ENCODE results near the gene GSTM2. TPM values are rescaled to one million over a fixed set of nuclear protein-coding genes. Genes with fewer than 3 reads are reported as not detected.
A peak's percentile ranks its signal among the peaks of the same experiment; 100 is the strongest.

GSTM2 gene
- total and polyA plus RNA-seq, 12 donors = 17.2 to 495 (median 63.4) TPM

GRCh38 chr1:109635862-109636200 is 32.0 kb upstream of the GSTM2 start:
- intact Hi-C loops (cut with DNase I) = no loop called here
- Histone ChIP-seq H3K9me3 (replicated peaks in 1 of 3) (no peaks in the 10 kb centered on the region), H3K27ac (peak overlapping the region in 2 of 5 donors; percentile 39 to 56), H3K4me3 (no peak overlapping the region), H3K27me3 (no peaks in the 10 kb centered on the region), H3K36me3 (replicated peaks in 1 of 2) (peaks cover 0 to 7% of the 10 kb centered on the region in 2 donors), H3K4me1 (replicated peaks in 1 of 2) (peaks cover 0 to 11% of the 10 kb centered on the region in 2 donors)
- DNase-seq = peak in 2 of 7 donors; percentile 11 to 18
- WGBS, 4 donors = 72 to 88% (median 84%) methylated on average over 2 of the region's 2 CpGs
- TF ChIP-seq CTCF (IDR thresholded peaks at IDR 0.05) (no peak), POLR2A (IDR thresholded peaks at IDR 0.05) (no peak)

- DNase-seq = peak in 5 of 7 donors; percentile 20 to 78 (median 46)
- H3K4me3 ChIP-seq = no peak overlapping the region
- H3K9me3 ChIP-seq (replicated peaks in 1 of 3) = no peaks in the 10 kb centered on the region
- TF ChIP-seq CTCF (IDR thresholded peaks at IDR 0.05) (no peak), POLR2A (IDR thresholded peaks at IDR 0.05) (no peak)
- 40 to 43% (median 41%) methylated on average over 6 to 9 of the region's 9 CpGs for WGBS, 4 donors
- intact Hi-C loops (cut with DNase I) = no loop called here
- H3K27me3 ChIP-seq = no peaks in the 10 kb centered on the region
- H3K4me1 ChIP-seq (replicated peaks in 1 of 2) = peaks cover 0 to 11% of the 10 kb centered on the region in 2 donors
- H3K36me3 ChIP-seq (replicated peaks in 1 of 2) = peaks cover 0 to 1% of the 10 kb centered on the region in 2 donors
- H3K27ac ChIP-seq = peak overlapping the region in 2 of 5 donors; percentile 39 to 56
Measured at GRCh38 chr1:109636201-109636952, 31.5 kb upstream of the GSTM2 start.

GRCh38 chr1:109637446-109637845 is 30.4 kb upstream of the GSTM2 start:
- H3K4me1 ChIP-seq (replicated peaks in 1 of 2) = peaks cover 0 to 11% of the 10 kb centered on the region in 2 donors
- intact Hi-C loops (cut with DNase I) = no loop called here
- H3K27me3 ChIP-seq = no peaks in the 10 kb centered on the region
- no peak overlapping the region for H3K4me3 ChIP-seq
- TF ChIP-seq POLR2A (IDR thresholded peaks at IDR 0.05) = no peak
- TF ChIP-seq CTCF (IDR thresholded peaks at IDR 0.05) = no peak
- H3K27ac ChIP-seq = no peak overlapping the region
- no peaks in the 10 kb centered on the region for H3K36me3 ChIP-seq (replicated peaks in 1 of 2)
- no peaks in the 10 kb centered on the region for H3K9me3 ChIP-seq (replicated peaks in 1 of 3)
- 91 to 100% (median 94%) methylated on average over 7 of the region's 7 CpGs for WGBS, 4 donors
- DNase-seq = peak in 3 of 7 donors; percentile 11 to 41 (median 12)

GRCh38 chr1:109639063-109639840 is 28.6 kb upstream of the GSTM2 start:
- DNase-seq = peak in 4 of 7 donors; percentile 9 to 49 (median 11)
- Histone ChIP-seq H3K9me3 (replicated peaks in 1 of 3) (no peaks in the 10 kb centered on the region), H3K27me3 (no peaks in the 10 kb centered on the region), H3K27ac (no peak overlapping the region), H3K36me3 (replicated peaks in 1 of 2) (no peaks in the 10 kb centered on the region), H3K4me3 (no peak overlapping the region), H3K4me1 (replicated peaks in 1 of 2) (peaks cover 0 to 11% of the 10 kb centered on the region in 2 donors)
- 82 to 83% (median 83%) methylated on average over 5 to 9 of the region's 9 CpGs for WGBS, 4 donors
- intact Hi-C loops (cut with DNase I) = no loop called here
- TF ChIP-seq POLR2A (IDR thresholded peaks at IDR 0.05) (no peak), CTCF (IDR thresholded peaks at IDR 0.05) (no peak)

All from adrenal gland (tissue), 12 donors.